Common myeloid progenitor, CD34-positive (primary cell): ENCODE results near the gene TMEM37.

Experiments
- CTCF ChIA-PET: fragments of 350-600 bp; sonication (Branson Sonifier 250); formaldehyde crosslinking; loops from one replicate; lab custom pipeline; 2021; ENCODE audit warnings: antibody characterized with exemption; lab: Charles Lee
- POLR2A ChIA-PET: fragments of 350-600 bp; sonication (Branson Sonifier 250); formaldehyde crosslinking; loops from one replicate; lab custom pipeline; 2021; ENCODE audit warnings: antibody characterized with exemption; lab: Charles Lee
- DNase-seq, 3 donors: peaks; one replicate each; pipeline versions ENCODE4 v3.0.0 to v3.0.0-alpha.2; 2013
- H3K27ac ChIP-seq, 2 experiments: 1 replicate in 1 of 2; 2 replicates in 1 of 2; pipeline ENCODE4 v1.7.0; 2013; ENCODE audit warnings: inconsistent platforms in 2 of 2, low read length in 2 of 2, mild to moderate bottlenecking in 2 of 2, low read depth in 1 of 2, moderate library complexity in 1 of 2; ENCODE audit not compliant: severe bottlenecking in 2 of 2, insufficient read depth in 1 of 2, poor library complexity in 1 of 2
- H3K27me3 ChIP-seq, 5 experiments: replicated peaks in 2 of 5; 1 replicate in 3 of 5; 2 replicates in 2 of 5; pipeline versions ENCODE4 v1.6.1 to v1.7.0; 2013; ENCODE audit warnings: low read length in 4 of 5, mild to moderate bottlenecking in 2 of 5, moderate library complexity in 2 of 5, inconsistent platforms in 1 of 5; ENCODE audit not compliant: insufficient read depth in 5 of 5, control insufficient read depth in 4 of 5
- H3K36me3 ChIP-seq, 4 experiments: 1 replicate in 2 of 4; 2 replicates in 2 of 4; pipeline versions ENCODE4 v1.6.1 to v1.7.0; 2013; ENCODE audit warnings: low read length in 3 of 4, control low read depth in 1 of 4, mild to moderate bottlenecking in 1 of 4; ENCODE audit not compliant: control insufficient read depth in 4 of 4, insufficient read depth in 4 of 4
- H3K4me1 ChIP-seq, 4 experiments: 1 replicate in 3 of 4; 2 replicates in 1 of 4; pipeline versions ENCODE4 v1.6.1 to v1.7.1; 2013; ENCODE audit warnings: low read length in 3 of 4, mild to moderate bottlenecking in 3 of 4, control low read depth in 1 of 4, inconsistent platforms in 1 of 4, moderate library complexity in 1 of 4; ENCODE audit not compliant: control insufficient read depth in 4 of 4, insufficient read depth in 4 of 4; ENCODE audit errors: control extremely low read depth in 1 of 4
- H3K4me3 ChIP-seq, 7 experiments: 1 replicate in 4 of 7; 2 replicates in 3 of 7; pipeline versions ENCODE4 v1.5.1 to v1.7.0; 2013; ENCODE audit warnings: mild to moderate bottlenecking in 7 of 7, low read length in 6 of 7, moderate library complexity in 6 of 7, inconsistent platforms in 2 of 7, low read depth in 2 of 7, control low read depth in 1 of 7; ENCODE audit not compliant: insufficient read depth in 4 of 7, control insufficient read depth in 1 of 7; ENCODE audit errors: extremely low read depth in 1 of 7
- H3K9me3 ChIP-seq, 5 experiments: 1 replicate in 4 of 5; 2 replicates in 1 of 5; pipeline versions ENCODE4 v1.6.1 to v1.7.1; 2013; ENCODE audit warnings: low read length in 4 of 5, mild to moderate bottlenecking in 2 of 5, inconsistent platforms in 1 of 5, low read depth in 1 of 5, moderate library complexity in 1 of 5; ENCODE audit not compliant: control insufficient read depth in 4 of 5, insufficient read depth in 2 of 5; ENCODE audit errors: control extremely low read depth in 1 of 5
- WGBS: methylation state at CpG from one replicate; pipeline ENCODE4 v1.1.5; 2013; ENCODE audit not compliant: insufficient coverage; 5-methylcytosine and 5-hydroxymethylcytosine counted together

Gene TMEM37

DNA sequence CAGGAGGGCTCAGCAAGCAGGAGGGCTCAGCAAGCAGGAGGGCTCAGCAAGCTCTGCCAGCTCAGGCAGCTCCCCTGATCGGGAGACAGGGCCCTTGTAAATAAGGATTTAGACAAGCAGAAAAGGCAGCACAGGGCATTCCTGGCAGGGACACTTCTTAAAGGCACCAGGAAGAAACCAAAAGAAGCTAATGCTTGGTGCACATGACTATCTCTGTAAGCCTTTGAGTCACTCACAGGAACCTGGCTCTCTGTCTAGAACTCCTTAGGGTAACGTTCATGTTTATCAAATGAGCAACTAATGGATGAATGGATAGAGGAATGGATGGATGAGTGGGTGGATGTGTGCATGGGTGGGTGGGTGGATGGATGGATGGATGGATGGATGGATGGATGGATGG lies 28.4 kb downstream of the TMEM37 start:
- ChIA-PET POLR2A (no interaction called here), CTCF (interaction anchor here (4.1 kb wide), 1 partner anchor 16 kb away, joined by 18 read pairs; no protein-coding TSS in a partner anchor)
- H3K36me3 ChIP-seq, result no peaks in the 10 kb centered on the region
- peaks cover 0 to 3% (median 0%) of the 10 kb centered on the region in 5 experiments for H3K27me3 ChIP-seq
- 100% methylated on average over 1 of the region's 2 CpGs for WGBS
- no peaks in the 10 kb centered on the region for H3K4me1 ChIP-seq
- H3K27ac ChIP-seq, result no peak overlapping the region
- H3K4me3 ChIP-seq, result no peak overlapping the region
- H3K9me3 ChIP-seq, result peaks cover 0 to 2% (median 0%) of the 10 kb centered on the region in 5 experiments
- no peak for DNase-seq

DNA sequence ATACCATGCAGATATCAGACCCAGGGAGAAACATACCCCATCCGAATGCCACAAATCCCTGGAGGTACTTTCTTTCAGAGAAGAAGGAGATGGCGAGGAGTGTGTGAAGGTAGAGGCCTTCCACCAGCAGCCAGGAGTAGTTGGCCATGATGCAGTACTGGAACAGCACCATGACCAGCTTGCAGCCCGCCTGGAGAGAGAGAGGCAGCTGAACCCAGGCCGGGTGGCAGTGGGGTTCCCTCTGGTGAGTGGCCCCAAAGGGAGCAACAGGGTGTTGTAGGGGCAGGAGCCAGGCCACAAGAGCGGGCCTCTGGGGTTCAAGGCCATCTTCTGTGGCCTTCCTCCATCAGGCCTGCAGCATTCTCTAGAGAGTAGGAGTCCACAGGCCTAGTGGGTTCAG lies 30.2 kb downstream of the TMEM37 start:
- Histone ChIP-seq H3K4me3 (no peak overlapping the region), H3K27me3 (peaks cover 0 to 1% (median 0%) of the 10 kb centered on the region in 5 experiments), H3K36me3 (no peaks in the 10 kb centered on the region), H3K4me1 (no peaks in the 10 kb centered on the region), H3K9me3 (no peaks in the 10 kb centered on the region), H3K27ac (no peak overlapping the region)
- WGBS, result 100% methylated on average over 4 of the region's 5 CpGs
- ChIA-PET POLR2A (no interaction called here), CTCF (interaction anchor here (0.6 to 4.1 kb wide), 4 partner anchors 14 to 203 kb away, joined by 3 to 18 read pairs (median 4); no protein-coding TSS in a partner anchor)
- no peak for DNase-seq

DNA sequence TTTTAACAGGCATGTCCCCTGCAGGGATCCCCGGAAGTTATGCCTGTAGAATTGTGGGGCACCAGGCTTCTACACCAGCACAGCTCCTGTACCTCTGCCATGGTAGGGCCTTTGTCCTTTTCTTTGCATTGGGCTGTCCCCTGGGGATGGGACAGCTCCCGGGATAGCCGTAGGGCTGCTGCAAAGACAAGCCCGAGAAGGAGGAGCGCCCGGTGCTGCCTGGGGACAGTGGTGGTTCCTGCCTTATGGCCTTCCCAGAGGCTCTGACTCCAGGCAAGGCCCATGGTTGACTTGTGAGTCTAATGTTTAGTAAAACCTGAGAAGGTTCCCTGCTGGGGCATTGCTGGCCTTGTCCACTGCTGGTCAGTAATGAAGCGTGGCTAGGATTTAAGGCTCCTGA lies 30.9 kb downstream of the TMEM37 start:
- POLR2A ChIA-PET, result no interaction called here
- no peaks in the 10 kb centered on the region for H3K27me3 ChIP-seq
- H3K4me3 ChIP-seq, result no peak overlapping the region
- WGBS, result 100% methylated on average over 7 of the region's 7 CpGs
- CTCF ChIA-PET, result interaction anchor here (4.1 kb wide), 1 partner anchor 14 kb away, joined by 18 read pairs; no protein-coding TSS in a partner anchor
- H3K9me3 ChIP-seq, result no peaks in the 10 kb centered on the region
- no peaks in the 10 kb centered on the region for H3K36me3 ChIP-seq
- no peaks in the 10 kb centered on the region for H3K4me1 ChIP-seq
- H3K27ac ChIP-seq, result no peak overlapping the region
- no peak for DNase-seq

DNA sequence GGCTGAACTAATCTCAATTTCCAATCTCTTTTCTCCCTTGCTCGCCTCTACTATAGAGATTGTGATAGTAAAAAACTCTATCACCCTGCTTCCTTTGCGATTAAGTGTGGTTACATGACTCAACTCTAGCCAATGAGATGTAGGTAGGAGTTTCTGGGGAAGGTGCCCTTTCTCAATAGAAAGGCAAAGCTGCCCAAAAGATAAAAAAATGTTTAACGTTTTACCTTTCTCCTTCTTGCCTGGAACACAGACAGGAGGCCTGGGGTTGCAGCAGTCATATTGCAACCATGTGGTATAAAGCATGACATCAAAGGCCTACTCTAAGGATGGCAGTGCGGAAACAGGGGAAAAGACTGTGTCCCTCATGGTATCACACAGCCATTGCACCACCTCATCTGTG lies 31.5 kb downstream of the TMEM37 start:
- ChIA-PET POLR2A (no interaction called here), CTCF (interaction anchor here (4.0 kb wide), 1 partner anchor 13 kb away, joined by 18 read pairs; no protein-coding TSS in a partner anchor)
- H3K36me3 ChIP-seq, result no peaks in the 10 kb centered on the region
- H3K27me3 ChIP-seq, result no peaks in the 10 kb centered on the region
- H3K27ac ChIP-seq, result no peak overlapping the region
- H3K9me3 ChIP-seq, result no peaks in the 10 kb centered on the region
- WGBS, result 59% methylated on average over 3 of the region's 4 CpGs
- H3K4me1 ChIP-seq, result no peaks in the 10 kb centered on the region
- H3K4me3 ChIP-seq, result no peak overlapping the region
- no peak for DNase-seq

DNA sequence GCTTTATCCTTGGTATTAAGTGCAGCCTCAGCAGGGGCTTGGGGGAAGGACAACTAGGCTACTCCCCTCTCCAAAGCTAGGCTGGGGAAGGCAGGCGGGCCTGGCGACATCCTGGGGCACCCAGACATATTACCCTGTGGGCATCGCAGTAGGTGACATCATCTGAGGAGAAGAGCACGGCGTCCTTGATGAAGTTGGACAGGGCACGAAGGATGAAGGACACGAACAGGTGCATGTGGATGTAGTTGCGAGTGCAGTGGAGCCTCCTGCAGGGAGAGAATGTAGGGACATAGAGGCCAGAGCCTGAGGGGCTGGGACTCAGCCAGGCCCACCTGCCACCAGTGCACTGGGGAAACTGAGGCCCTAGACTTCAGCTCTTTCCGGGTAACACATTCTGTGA lies 32.3 kb downstream of the TMEM37 start:
- no peak overlapping the region for H3K27ac ChIP-seq
- ChIA-PET CTCF (interaction anchor here (4.0 kb wide), 1 partner anchor 12 kb away, joined by 18 read pairs; no protein-coding TSS in a partner anchor), POLR2A (no interaction called here)
- no peaks in the 10 kb centered on the region for H3K9me3 ChIP-seq
- WGBS, result 97% methylated on average over 9 of the region's 9 CpGs
- no peaks in the 10 kb centered on the region for H3K36me3 ChIP-seq
- H3K4me1 ChIP-seq, result no peaks in the 10 kb centered on the region
- no peak overlapping the region for H3K4me3 ChIP-seq
- no peak for DNase-seq
- no peaks in the 10 kb centered on the region for H3K27me3 ChIP-seq

- 100% methylated on average over 4 of the region's 4 CpGs for WGBS
- H3K4me3 ChIP-seq, result no peak overlapping the region
- no peak for DNase-seq
- ChIA-PET POLR2A (no interaction called here), CTCF (interaction anchor here (0.6 to 4.0 kb wide), 3 partner anchors 11 to 16 kb away, joined by 3 to 18 read pairs (median 4); no protein-coding TSS in a partner anchor)
- H3K27ac ChIP-seq, result no peak overlapping the region
- no peaks in the 10 kb centered on the region for H3K36me3 ChIP-seq
- no peaks in the 10 kb centered on the region for H3K9me3 ChIP-seq
- H3K4me1 ChIP-seq, result no peaks in the 10 kb centered on the region
- H3K27me3 ChIP-seq, result no peaks in the 10 kb centered on the region
Measured at GRCh38 chr2:119464981-119465380, 33.3 kb downstream of the TMEM37 start.

DNA sequence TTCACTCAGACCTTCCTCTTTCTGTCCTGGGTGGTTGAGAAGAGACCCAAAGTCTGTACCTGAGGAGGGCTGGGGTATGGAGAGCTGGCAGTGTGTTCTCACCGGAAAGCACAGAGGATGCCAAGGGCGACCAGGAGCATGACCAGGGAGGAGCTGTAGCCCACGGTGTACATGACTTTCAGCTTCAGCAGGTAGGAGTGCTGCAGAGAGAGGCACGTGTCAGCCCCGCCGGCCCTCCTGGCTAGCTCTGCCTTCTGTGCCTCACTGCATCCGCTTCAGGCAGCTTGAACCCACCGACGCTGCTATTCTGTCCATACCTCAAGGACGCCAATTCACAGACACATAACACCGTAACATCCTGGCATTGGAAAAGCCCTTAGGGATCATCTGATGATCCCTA lies 34.0 kb downstream of the TMEM37 start:
- no peaks in the 10 kb centered on the region for H3K4me1 ChIP-seq
- H3K27ac ChIP-seq, result no peak overlapping the region
- H3K9me3 ChIP-seq, result no peaks in the 10 kb centered on the region
- H3K36me3 ChIP-seq, result no peaks in the 10 kb centered on the region
- no peak overlapping the region for H3K4me3 ChIP-seq
- WGBS, result 99% methylated on average over 11 of the region's 11 CpGs
- CTCF ChIA-PET, result interaction anchor here (0.9 to 4.0 kb wide), 2 partner anchors 11 to 15 kb away, joined by 3 to 18 read pairs; no protein-coding TSS in a partner anchor
- H3K27me3 ChIP-seq, result no peaks in the 10 kb centered on the region
- POLR2A ChIA-PET, result no interaction called here
- no peak for DNase-seq
